Stomach (tissue), 9 donors: ENCODE data around the gene MYL5. TPM values are rescaled to one million over a fixed set of nuclear protein-coding genes. Genes with fewer than 3 reads are reported as not detected.

Experiments
- DNase-seq, 2 donors: peaks; one replicate each; pipeline versions ENCODE4 v3.0.0 to v3.0.0-alpha.2; 2013 to 2019
- H3K27ac ChIP-seq, 5 donors: fragments of 200-600 bp in 4 of 5; sonication (generic) in 4 of 5; one replicate each; pipeline ENCODE4 v1.5.1; 2013 to 2019; ENCODE audit warnings: mild to moderate bottlenecking in 1 of 5, moderate library complexity in 1 of 5
- H3K27me3 ChIP-seq, 3 donors: fragments of 200-600 bp; sonication (generic); one replicate each; pipeline ENCODE4 v1.5.1; 2017 to 2019; ENCODE audit warnings: mixed run types in 1 of 3
- H3K36me3 ChIP-seq, 4 donors: fragments of 200-600 bp; sonication (generic); 1 replicate in 3 of 4; 2 replicates in 1 of 4; pipeline ENCODE4 v1.5.1; 2016 to 2019
- H3K4me1 ChIP-seq, 4 donors: fragments of 200-600 bp; sonication (generic); one replicate each; pipeline ENCODE4 v1.5.1; 2016 to 2019
- H3K4me3 ChIP-seq, 4 donors: fragments of 200-600 bp; sonication (generic) in 3 of 4; one replicate each; pipeline ENCODE4 v1.5.1; 2016 to 2019; ENCODE audit warnings: mild to moderate bottlenecking in 1 of 4
- H3K9me3 ChIP-seq, 4 donors: fragments of 200-600 bp; sonication (generic); one replicate each; pipeline ENCODE4 v1.5.1; 2016 to 2019
- CTCF ChIP-seq, 7 experiments: fragments of 450-650 bp in 4 of 7; fragments of 200-600 bp in 3 of 7; sonication (generic) in 3 of 7; IDR thresholded peaks; one replicate each; pipeline ENCODE4 v1.5.1; 2016 to 2019; ENCODE audit warnings: antibody characterized with exemption in 7 of 7, control low read depth in 2 of 7, mild to moderate bottlenecking in 1 of 7
- EP300 ChIP-seq: sonication (generic); formaldehyde crosslinking; IDR thresholded peaks from one replicate; pipeline ENCODE4 v1.6.1; 2017; ENCODE audit warnings: antibody characterized with exemption
- POLR2A ChIP-seq, 4 donors: fragments of 450-650 bp; IDR thresholded peaks; one replicate each; pipeline ENCODE4 v1.6.1; 2016; ENCODE audit warnings: antibody characterized with exemption in 4 of 4, control low read depth in 2 of 4, mild to moderate bottlenecking in 1 of 4, moderate library complexity in 1 of 4
- POLR2AphosphoS5 ChIP-seq, 3 donors: sonication (generic); formaldehyde crosslinking; IDR thresholded peaks; one replicate each; pipeline ENCODE4 v1.6.1; 2016; ENCODE audit warnings: antibody characterized with exemption in 3 of 3
- WGBS, 5 donors: extraction: QIAGEN DNeasy Blood & Tissue Kit in 3 of 5; methylation state at CpG; one replicate each; pipeline versions ENCODE4 v1.1.5 to v1.1.7; 2013 to 2018; 5-methylcytosine and 5-hydroxymethylcytosine counted together
- intact Hi-C: fragments of 100-400 bp; cut with DNase I; formaldehyde crosslinking; loops from one replicate; pipeline ENCODE4 v1.15.1; 2023; ENCODE audit warnings: low total_unique reads
- polyA plus RNA-seq, 3 donors: library from polyadenylated mRNA; stranded (reverse); fragments of 200-250 nt; gene quantifications; one replicate each; pipeline ENCODE4 v1.2.3, GENCODE V29; 2013
- total RNA-seq, 5 donors: library from RNA; depleted of rRNA; stranded (reverse); fragments of >200 nt; gene quantifications; one replicate each; pipeline versions ENCODE4 v1.1.0 to v1.2.3, GENCODE V29; 2014 to 2016
- donor health status: healthy with polysubstance abuse.
- donor health status: Bipolar disorder and iron deficiency.
- donor health status: healthy.

MYL5 gene
- total and polyA plus RNA-seq, 8 donors: 7.0 to 148 (median 16.2) TPM

- peaks cover 13 to 46% (median 32%) of the 10 kb centered on the region in 4 donors for H3K36me3 ChIP-seq
- no peak for DNase-seq
Measured at GRCh38 chr4:726235-726787, 52.0 kb downstream of the MYL5 start.

DNA sequence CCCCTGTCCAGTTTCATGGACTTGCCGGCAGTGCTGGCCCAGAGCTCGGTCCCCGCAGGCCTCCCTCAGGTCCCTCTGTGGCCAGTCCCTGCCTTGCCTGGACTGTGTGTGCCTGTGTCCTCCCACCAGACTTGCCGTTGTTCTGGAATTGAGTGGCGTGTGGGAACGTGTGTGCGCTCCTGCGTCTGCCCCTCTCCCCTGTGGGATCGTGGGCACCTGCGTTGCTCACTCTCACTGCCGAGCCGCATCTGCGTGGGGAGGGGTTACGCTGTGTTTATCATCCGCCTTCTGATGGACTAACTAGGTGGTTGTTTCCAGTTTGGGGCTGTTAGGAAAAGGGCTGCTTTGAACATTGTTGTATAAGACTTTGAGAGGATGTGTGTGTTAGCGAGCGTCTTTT is 52.5 kb downstream of the MYL5 start:
- H3K9me3 ChIP-seq: no peaks in the 10 kb centered on the region
- DNase-seq: no peak
- H3K27ac ChIP-seq: peak overlapping the region in 1 of 5 donors; percentile 56
- WGBS, 5 donors: 73 to 84% (median 82%) methylated on average over 17 of the region's 17 CpGs
- H3K27me3 ChIP-seq: no peaks in the 10 kb centered on the region
- no peak overlapping the region for H3K4me3 ChIP-seq
- intact Hi-C loops: no loop called here
- H3K4me1 ChIP-seq: peaks cover 7 to 30% (median 21%) of the 10 kb centered on the region in 4 donors
- peaks cover 14 to 48% (median 31%) of the 10 kb centered on the region in 4 donors for H3K36me3 ChIP-seq
- TF ChIP-seq EP300: no peak
- no peak for TF ChIP-seq CTCF (IDR thresholded peaks at IDR 0.05)
- TF ChIP-seq POLR2AphosphoS5 (IDR thresholded peaks at IDR 0.05): no peak
- TF ChIP-seq POLR2A (IDR thresholded peaks at IDR 0.05): no peak

More at GRCh38 chr4:726235-726787, 52.0 kb downstream of the MYL5 start:
- Histone ChIP-seq H3K27me3 (no peaks in the 10 kb centered on the region), H3K4me3 (no peak overlapping the region), H3K4me1 (peaks cover 7 to 35% (median 22%) of the 10 kb centered on the region in 4 donors), H3K27ac (peak overlapping the region in 2 of 5 donors; percentile 46 to 56), H3K9me3 (no peaks in the 10 kb centered on the region)
- 62 to 71% (median 67%) methylated on average over 16 of the region's 16 CpGs for WGBS, 5 donors
- TF ChIP-seq POLR2A (IDR thresholded peaks at IDR 0.05) (no peak), POLR2AphosphoS5 (IDR thresholded peaks at IDR 0.05) (no peak), CTCF (IDR thresholded peaks at IDR 0.05) (no peak), EP300 (no peak)
- intact Hi-C loops: no loop called here

- Histone ChIP-seq H3K4me1 (peaks cover 7 to 30% (median 21%) of the 10 kb centered on the region in 4 donors), H3K9me3 (no peaks in the 10 kb centered on the region), H3K36me3 (peaks cover 18 to 48% (median 30%) of the 10 kb centered on the region in 4 donors)
Measured at GRCh38 chr4:727576-727975, 53.2 kb downstream of the MYL5 start.

More at GRCh38 chr4:727576-727975, 53.2 kb downstream of the MYL5 start:
- TF ChIP-seq POLR2A (IDR thresholded peaks at IDR 0.05) (no peak), POLR2AphosphoS5 (IDR thresholded peaks at IDR 0.05) (no peak), EP300 (no peak), CTCF (IDR thresholded peaks at IDR 0.05) (no peak)
- no peak for DNase-seq
- 61 to 71% (median 66%) methylated on average over 6 of the region's 6 CpGs for WGBS, 5 donors
- Histone ChIP-seq H3K4me3 (no peak overlapping the region), H3K27me3 (no peaks in the 10 kb centered on the region), H3K27ac (no peak overlapping the region)
- intact Hi-C loops: no loop called here
